Stromal cell of bone marrow (primary cell): ENCODE data around the gene SPEM1.

Source experiments
- DNase-seq: peaks from one replicate; pipeline ENCODE4 v3.0.0-alpha.2; 2012; ENCODE audit warnings: low read depth

The SPEM1 gene

DNA sequence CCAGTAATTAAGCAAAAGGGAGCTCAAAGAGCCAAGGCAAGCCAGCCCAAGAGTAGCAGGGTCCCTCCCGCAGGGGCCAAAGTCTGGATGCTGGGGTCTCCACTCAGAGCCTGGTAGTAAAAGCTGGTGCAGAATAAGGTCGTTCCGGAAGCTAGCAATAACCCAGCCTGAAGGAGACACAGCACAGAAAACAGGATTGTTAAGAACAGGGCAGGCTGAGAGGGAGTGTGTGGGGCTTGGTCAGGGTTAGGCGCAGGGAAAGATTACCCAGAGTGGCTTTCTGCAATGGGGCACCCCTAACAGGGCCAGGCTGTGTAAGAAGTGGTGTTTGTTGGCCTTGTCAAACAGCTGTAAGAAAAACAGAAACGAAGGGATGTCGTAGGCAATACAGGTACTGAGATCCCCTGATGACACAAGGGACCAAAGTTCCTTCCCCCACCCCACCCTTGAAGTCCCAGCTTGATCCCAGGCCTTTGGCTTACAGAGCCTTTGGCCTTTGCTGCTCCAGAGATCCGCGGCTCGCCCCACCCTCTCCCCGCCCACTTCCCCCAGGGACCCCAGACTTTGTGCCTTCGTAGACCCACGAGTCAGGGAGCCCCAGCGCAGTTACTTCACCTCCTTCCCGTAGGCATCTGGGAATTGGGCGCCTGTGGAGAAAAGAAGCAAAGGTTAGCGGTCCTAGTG is 16.9 kb upstream of the SPEM1 start:
- DNase-seq, result no peak

DNA sequence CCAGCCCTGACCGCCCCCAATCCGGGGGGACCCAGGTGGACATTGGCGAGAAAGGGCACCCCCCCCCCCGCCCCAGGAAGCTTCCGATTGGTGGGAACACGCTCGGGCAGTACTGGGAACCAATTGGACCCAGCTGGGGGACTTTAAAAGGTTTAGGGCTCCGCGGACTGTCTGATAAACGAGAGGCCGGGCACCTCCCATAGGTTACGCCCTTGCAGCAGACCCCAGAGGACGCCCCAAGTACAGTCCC is 16.5 kb upstream of the SPEM1 start:
- peak; percentile 55 for DNase-seq

DNA sequence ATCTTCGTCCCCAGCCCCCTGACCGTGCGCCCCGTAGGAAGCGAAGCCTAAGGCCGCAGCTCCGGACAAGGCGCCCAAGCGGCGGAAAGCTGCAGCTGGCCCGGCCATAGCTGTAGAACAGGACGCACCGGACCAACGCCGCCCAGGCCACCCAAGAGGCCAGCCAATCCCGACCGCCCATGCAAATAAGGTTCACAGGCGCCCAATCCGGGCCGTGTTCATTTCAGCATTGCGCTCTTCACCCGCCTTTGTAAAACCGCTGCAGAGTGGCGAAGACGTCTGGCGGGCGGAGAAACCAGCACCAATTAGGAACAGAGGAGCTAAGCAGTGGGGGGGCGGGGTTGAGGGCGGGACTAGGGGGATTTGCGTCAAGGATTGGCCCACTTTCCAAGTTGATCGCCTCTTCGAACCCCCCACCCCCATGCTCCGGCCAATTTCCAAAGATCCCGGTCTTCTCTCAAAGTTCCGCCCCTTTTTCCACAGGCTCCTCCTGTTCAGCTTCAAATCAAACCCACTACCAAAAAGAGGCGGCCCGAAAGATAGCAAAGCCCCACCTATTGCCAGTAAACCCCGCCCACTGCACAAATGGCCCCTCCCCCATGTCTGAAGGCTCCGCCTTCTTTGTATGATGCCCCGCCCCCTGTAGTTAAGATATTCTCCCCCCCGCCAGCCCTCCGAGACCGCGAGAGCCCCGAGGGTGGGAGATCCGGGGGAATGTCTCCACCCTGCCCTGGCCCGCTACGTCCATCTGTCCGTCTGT is 16.0 kb upstream of the SPEM1 start, which contains the start of gene TMEM256:
Gene TMEM256, minus strand, starts transcription at position 121 of the 760 bp plus-strand sequence. Its CDS starts 13 bp downstream, at position 108.
- peak; percentile 100 for DNase-seq

DNA sequence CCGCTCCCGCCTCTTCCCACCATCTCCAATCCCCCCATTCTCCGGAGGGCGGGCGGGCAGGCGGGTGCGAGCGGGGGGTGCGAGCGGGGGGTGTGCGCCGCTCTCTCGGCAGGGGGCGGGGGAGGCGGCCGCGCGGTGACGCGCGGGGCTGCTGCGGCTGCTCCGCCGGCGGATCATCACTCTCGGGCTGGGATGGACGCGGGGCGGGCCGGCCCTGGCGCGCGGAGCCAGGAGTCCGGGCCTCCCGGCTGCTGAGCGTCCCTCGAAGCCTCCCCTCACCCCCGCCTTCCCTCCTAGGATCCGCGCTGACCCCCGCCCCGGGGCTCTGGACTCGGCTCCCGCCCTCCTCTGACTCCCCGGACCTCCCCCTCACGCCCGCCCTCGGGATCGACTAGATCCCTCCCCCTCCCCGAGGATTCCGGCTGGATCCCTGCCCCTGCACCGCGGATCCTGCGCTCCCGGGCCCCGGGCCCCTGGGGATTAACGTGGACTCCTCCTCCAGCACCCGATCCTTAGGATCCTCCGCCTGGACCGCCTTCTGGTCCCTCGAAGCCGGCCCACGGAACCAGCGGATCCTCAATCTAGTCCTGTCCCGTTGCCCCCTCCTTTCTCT is 15.3 kb upstream of the SPEM1 start:
- DNase-seq, result no peak

DNA sequence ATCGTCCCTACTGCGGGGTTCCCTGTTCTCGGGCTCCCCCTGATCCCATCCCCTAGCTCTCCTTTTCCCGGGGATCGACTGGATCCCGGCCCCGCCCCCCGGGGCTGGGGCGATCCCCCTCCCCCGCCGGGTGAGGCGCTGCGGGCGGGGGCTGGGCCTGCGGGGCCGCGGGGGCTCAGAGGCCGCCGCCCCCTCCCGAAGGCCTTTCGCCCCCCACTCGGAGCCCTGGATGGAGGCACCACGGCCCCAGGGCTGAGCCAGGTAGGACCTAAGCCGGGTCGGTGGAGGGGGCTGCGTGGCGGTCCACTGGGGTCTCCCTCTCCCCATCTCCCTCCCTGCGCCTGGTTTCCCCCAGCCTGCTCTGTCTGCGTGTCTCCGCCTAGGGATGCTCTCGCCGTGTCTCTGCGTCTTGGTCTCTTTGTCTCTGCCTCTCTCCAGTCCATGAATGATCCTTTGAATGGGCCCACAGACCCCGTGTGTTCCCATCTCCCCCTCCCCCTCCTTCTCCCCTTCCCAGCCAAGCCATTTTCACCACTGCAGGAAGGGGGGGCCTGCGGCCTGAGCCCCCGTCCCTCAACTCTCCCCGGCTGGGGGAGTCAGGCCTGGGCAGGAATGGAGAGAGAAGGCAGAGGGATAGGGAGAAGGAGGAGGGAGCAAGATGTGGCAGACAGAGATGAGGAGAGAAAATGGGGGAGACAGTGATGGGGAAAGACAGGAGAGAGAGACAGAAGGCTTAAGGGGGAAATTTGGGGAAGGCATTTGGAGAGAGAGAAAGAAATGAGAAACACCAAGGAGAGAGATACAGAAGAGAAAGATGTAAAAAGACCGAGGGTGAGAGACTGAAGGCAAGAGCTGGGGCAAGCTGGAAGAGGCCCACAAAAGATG is 14.5 kb upstream of the SPEM1 start:
- DNase-seq, result no peak

DNA sequence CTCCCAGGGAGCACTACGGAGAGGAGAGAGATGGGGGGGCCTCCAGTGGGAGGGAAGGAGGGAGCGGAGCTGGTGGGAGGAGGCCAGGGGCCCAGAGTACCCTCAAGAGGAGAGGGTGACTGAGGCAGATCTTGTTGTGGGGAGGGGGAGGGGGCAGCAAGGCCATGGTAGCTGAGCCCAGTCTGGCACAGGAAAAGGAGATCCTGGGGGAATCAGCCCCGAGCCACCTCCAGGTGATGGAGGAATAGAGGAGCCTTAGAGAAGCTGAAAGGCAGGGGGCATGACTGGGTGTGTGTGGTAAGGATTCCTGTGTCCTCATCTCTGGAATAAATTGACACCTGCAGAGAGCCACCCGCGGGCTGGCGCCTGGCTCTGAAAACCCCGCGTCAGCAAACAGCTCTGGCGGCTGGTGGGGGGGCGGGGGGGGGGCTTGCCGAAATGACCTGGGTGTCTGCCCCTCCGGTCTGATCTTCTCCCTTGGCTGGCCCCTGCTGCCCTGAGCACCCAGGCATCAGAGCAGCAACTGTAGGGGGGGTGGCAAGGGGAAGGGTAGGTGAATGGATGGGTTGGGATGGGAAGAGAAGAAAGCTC is 13.8 kb upstream of the SPEM1 start:
- no peak for DNase-seq

DNA sequence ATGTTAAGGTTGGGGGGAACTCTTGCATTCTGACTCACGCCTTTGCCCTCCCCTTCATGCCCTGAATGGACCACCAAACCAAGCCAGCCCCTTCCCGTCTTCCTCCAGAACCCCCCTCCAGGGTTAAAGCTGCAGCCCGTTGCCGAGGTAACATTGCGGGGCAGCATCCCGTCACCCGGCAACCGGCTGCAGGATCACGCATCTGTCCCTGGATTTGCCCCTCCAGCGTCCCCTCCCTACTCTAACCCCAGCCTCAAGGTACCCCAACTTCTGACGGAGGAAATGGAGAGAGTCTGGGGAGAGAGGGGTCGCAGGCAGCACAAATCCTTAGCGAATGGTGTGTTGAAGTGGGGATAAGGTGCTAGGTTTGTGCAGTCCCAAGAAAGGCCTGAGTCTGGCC is 13.0 kb upstream of the SPEM1 start:
- DNase-seq, result no peak

DNA sequence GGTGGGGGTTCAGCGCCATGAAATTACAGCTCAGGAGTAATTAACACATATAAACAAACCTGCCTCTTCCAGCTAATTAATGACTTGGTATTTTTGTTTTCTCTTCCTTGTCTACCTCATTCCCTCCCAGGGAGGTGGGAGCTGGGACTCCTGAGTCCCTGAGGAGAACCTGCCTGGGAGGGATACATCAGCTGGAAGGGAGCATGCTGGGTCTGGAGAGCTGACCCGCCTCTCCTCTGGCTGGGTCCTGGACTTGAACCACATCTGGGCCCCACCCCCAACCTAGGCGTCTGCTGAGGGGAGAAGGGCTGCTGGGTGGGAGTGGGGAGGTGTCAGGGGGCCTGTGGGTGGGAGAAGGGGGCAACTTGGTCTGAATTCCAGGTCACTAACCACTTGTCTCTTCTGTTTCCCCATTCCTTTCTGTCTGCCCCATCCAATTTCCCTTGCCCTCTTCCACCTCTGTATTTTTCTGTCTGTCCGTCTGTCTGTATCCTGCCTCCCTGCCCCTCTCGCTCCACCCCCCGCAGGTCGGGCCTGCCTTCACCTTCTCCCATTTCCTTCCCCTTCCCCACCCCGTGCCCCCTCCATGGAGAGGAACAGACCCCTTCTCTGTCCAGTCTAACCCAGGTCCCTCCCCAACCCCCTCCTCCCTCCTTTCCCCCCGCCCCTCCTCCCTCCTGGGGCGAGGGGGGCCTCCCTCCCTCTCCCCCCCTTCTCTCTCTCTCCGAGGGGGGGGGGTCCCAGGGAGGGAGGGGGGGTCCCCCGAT is 12.5 kb upstream of the SPEM1 start, which contains the start of gene NLGN2:
Gene NLGN2, plus strand, starts transcription at position 361 of the 767 bp plus-strand sequence. CDS start 411 bp downstream, outside the sequence.
- DNase-seq, result no peak

DNA sequence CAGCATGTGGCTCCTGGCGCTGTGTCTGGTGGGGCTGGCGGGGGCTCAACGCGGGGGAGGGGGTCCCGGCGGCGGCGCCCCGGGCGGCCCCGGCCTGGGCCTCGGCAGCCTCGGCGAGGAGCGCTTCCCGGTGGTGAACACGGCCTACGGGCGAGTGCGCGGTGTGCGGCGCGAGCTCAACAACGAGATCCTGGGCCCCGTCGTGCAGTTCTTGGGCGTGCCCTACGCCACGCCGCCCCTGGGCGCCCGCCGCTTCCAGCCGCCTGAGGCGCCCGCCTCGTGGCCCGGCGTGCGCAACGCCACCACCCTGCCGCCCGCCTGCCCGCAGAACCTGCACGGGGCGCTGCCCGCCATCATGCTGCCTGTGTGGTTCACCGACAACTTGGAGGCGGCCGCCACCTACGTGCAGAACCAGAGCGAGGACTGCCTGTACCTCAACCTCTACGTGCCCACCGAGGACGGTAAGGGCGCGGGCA is 11.8 kb upstream of the SPEM1 start:
- no peak for DNase-seq

DNA sequence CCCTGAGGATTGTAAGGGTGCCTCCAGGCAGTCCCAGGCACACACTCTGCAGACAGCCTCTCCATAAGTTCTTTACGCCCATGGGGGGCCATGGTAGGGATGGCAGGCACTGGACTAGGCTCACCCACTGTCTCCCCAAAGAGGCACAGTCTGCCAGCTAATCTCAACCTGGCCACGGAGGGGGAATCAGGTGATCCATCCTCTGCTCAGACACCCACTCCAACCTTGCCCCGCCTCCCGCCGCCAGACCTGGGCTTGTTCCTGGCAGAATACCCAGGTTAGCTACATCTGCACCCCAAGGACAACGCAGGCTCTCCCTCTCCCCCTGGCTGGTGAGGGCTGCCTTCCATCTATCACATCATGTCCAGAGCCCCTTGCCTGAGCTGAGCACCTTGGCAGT is 11.3 kb upstream of the SPEM1 start:
- no peak for DNase-seq

DNA sequence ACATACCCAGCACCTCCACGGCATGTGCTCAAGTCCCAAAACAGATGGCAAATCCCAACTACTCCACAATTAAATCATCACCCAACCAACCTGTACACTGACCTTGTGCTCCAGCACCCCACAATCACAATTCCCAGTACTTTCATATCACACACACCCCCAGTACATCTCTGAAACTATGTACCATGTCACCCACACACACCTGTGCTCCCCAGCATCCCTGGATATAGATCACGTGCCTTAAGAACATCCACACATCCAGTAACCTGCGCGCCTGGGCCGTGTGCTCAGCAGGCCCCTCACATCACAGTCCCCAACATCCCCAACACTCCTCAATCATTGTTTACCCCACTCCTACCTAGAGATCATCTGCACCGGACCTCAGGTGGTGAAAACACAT is 10.4 kb upstream of the SPEM1 start:
- no peak for DNase-seq

DNA sequence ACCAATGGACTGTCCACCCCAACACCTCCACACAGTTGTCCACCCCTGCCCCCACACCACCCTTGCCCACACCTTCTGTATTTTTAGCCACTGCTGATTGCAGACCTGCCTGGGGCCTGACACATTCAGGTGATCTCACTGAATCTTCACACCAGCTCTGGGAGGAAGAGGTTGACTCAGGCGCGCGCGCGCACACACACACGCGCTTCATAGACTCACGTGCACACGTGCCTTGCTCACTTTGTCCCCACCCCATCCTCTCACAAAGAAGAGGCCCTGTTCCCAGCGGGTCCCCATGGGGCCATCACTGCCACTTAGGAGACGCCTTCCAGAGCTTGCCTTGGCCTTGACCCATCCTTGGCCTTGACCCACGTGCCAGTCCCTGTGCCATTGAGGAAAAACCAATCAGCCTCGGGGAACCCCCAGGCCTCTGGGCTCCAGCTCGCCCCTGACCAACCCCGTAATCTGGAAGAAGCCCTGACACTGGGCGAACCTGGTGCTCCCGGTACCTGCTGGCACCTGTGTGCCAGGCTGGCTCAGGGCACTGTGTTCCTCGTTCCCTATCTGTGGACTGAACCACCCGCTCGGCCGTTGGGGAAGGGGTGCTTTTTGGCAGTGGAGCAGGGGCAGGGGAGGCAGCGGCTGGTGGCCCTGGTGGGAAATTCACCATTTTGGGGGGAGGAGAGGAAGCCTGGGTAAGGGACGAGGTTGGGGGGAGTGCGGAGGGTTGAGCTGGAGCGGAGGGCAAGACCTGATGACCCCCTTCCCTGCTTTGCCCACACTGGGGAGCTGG is 9.3 kb upstream of the SPEM1 start:
- DNase-seq, result no peak

DNA sequence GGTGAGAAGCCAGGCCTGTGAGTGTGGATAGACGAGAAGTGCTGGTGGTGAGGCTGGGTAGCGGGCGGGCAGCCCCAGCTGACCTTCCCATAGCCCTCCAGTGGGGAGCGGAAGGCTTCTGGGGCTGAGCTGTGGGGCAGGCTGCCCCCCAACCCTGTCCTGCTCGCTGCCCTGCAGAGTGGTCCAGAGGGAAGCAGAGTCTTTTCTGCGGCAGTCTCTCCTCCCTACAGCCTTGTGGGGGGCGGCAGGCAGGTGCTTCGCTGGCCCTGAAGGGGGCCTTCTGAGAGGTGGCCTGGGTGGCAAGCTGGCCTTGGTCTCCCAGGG is 8.7 kb upstream of the SPEM1 start:
- DNase-seq, result no peak

DNA sequence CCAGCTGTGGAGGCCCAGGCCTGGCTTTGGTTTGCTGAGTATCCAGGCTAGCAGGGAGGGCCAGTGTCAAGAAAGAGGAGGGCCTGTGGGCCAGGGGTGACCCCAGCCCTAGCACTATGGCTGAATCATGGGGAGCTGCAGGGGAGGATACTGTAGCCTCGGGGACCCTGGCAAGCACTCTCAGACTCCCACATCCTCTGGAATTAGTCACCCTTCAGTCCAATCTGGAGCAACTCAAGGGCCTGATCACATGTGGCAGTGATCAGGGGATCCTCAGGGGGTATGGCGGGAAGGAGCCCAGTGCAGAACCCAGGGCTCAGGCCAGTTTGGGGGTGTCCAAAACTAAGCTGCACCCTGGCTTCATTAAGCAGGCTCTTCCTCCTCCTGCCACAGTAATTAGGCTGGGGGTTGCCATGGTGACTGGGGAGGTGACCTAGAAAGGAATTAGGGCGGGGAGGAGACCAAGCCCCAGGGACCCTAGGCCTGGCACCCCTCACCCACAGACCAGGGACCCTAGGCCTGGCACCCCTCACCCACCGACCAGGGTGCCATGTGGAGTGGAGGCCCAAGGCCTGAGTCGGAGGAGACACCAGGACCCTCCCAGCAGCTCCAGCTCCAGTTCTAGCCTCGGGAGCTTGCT is 6.7 kb upstream of the SPEM1 start:
- no peak for DNase-seq

DNA sequence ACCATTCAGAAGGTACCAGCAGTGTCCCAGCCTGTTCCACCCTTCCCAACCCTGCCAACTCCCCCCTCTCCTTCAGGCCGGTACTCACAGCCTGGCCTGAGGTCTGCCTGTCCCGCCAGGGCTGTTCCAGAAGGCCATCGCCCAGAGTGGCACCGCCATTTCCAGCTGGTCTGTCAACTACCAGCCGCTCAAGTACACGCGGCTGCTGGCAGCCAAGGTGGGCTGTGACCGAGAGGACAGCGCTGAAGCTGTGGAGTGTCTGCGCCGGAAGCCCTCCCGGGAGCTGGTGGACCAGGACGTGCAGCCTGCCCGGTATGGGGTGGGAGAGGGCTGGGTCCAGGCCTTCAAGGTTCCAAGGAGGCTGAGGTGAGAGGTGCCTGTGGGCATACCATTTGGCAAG is 5.3 kb upstream of the SPEM1 start:
- DNase-seq, result no peak

DNA sequence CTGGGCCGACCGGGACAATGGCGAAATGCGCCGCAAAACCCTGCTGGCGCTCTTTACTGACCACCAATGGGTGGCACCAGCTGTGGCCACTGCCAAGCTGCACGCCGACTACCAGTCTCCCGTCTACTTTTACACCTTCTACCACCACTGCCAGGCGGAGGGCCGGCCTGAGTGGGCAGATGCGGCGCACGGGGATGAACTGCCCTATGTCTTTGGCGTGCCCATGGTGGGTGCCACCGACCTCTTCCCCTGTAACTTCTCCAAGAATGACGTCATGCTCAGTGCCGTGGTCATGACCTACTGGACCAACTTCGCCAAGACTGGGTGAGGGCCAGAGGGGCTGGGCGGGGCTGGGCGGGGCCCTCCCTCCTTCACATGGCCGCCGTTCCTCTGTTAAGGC is 4.3 kb upstream of the SPEM1 start:
- DNase-seq, result no peak

DNA sequence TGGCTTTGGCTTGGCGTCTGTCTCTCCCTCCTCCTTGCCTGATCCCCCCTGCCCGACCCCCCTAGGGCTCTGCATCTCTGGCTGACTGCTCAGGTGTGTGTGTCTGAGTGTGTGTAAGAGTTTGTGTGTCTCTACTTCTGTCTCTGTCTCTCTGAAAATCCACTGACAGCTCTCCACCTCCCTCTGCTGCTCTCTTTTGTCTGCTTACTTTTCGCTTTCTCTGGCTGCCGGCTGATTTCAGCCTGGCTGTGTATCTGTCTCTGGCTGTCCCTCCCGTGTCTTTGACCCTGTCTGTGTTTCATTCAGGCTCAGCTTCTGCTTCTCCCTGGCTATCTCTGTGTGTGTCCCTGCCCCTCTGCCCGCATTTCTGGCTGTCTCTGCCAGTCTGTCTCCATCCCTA is 3.8 kb upstream of the SPEM1 start:
- no peak for DNase-seq

DNA sequence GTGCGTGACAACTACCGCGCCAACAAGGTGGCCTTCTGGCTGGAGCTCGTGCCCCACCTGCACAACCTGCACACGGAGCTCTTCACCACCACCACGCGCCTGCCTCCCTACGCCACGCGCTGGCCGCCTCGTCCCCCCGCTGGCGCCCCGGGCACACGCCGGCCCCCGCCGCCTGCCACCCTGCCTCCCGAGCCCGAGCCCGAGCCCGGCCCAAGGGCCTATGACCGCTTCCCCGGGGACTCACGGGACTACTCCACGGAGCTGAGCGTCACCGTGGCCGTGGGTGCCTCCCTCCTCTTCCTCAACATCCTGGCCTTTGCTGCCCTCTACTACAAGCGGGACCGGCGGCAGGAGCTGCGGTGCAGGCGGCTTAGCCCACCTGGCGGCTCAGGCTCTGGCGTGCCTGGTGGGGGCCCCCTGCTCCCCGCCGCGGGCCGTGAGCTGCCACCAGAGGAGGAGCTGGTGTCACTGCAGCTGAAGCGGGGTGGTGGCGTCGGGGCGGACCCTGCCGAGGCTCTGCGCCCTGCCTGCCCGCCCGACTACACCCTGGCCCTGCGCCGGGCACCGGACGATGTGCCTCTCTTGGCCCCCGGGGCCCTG is 3.0 kb upstream of the SPEM1 start:
- DNase-seq, result no peak

DNA sequence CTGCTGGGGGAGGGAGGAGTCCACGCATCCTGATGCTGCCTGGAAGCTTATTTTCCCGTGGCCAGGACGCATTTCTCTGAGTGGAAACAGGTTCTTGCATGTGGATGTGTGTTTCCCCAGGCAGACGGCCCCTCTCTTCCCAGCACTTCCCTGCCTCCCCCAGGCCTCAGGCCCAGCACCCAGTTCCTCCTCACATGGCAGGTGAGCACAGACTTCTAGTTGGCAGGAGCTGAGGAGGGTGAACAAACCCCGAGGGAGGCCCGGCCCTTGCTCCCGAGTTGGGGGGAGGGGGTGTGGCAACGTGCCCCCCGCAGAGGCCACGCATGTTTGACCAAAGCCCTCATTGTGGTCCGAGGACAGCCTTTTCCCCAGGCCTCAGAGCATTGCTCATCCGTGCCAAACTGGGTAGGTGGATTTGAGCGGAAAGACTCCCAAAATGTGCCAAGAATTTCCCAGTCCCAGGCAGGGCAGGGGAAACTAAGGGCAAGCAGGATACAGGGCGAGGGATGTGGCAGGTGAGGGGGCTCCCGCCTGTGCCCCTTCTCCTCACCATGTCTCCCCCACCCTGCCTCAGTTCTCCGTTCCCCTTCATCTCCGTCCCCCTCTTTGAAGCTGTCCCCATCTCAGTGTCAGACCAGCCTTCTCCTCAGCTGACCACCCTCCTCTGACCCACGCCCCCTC is 1.5 kb upstream of the SPEM1 start:
- DNase-seq, result no peak
